Stimulated activated CD8-positive, alpha-beta memory T cell treated with anti-CD3 and anti-CD28 coated beads, Interleukin-4, amount 100 ng/mL, for 4 hours (primary cell): ENCODE measurements around the gene SLC41A1.
"Not testable (repeated sequence)": the region's sequence is repeated elsewhere in the genome, so short reads cannot be mapped to it uniquely, and the experiment has no call there.

Source experiments
- DNase-seq, 2 donors: peaks; one replicate each; pipeline ENCODE4 v3.0.0-alpha.2; 2020; ENCODE audit warnings: low read depth in 2 of 2, low spot score in 1 of 2

Gene SLC41A1

GRCh38 chr1:205823260-205823659 lies 10.3 kb upstream of the SLC41A1 start:
- not testable (repeated sequence) for DNase-seq

- no peak for DNase-seq
Measured at GRCh38 chr1:205822397-205822796, 9.4 kb upstream of the SLC41A1 start.

DNA sequence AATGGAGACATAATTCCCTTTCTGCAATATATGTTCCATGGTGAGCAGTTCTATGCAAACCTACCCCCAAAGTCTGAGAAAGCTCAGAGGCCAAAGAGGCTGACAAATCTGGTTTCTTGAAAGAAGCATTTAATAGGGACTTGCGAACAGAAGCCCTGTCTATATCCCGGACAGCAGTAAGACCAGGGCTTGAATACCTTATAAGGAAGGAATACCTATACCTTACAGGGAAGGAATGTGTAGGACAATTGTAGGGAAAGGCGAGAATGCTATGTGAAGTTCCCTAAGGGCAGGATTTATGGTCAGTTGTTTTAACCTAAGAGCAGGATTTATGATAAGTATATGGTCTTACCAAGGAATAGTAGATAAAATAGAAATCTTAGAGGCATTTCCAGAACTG lies 5.0 kb upstream of the SLC41A1 start:
- no peak for DNase-seq

- DNase-seq: no peak
Measured at GRCh38 chr1:205817364-205817763, 4.4 kb upstream of the SLC41A1 start.

DNA sequence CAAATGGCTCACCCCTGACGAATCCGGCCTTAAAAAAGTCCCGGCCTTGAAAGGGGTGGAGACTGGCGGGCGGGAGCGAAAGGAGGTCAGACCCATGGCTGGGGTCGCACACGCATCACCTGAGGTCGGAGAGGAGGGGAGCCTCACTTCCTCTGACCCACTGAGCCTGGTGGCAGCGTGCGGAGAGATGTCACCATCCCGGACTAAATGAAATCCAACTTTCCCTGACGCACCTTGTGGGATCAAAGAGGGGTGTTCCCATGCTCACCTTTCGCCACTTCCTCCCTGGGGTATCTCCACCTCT lies 709 bp upstream of the SLC41A1 start:
- DNase-seq: no peak

DNA sequence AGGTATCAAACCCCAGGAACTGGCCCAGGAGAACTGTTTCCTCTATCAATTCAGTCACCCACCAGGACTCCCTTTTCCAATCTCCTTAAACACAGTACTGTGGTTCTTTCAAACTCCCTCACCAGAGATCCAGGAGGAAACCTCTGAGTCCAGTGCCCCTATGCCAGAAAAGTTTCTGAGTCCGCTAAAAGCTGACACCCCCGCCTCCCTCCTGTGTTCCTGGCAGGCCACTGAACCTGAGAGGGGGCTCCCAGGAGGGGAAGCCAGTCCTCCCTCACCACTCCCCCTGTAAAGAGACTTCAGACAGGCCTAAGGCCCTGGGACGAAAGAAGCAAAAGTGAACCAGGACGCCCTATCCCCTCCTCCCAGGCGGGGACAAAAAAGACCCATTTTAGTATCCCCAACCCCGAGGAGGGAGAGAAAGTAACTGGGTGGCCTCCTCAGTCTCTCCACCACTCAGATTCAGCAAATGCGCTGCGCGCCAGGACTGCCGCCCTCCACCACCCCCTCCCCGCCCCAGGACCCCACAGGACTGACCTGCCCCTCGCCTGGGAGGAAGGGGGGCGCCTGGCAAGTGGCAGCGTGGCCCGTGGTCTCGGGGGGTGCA lies 624 bp downstream of the SLC41A1 start:
- DNase-seq: no peak

GRCh38 chr1:205811660-205812059 lies 1.3 kb downstream of the SLC41A1 start:
- no peak for DNase-seq

DNA sequence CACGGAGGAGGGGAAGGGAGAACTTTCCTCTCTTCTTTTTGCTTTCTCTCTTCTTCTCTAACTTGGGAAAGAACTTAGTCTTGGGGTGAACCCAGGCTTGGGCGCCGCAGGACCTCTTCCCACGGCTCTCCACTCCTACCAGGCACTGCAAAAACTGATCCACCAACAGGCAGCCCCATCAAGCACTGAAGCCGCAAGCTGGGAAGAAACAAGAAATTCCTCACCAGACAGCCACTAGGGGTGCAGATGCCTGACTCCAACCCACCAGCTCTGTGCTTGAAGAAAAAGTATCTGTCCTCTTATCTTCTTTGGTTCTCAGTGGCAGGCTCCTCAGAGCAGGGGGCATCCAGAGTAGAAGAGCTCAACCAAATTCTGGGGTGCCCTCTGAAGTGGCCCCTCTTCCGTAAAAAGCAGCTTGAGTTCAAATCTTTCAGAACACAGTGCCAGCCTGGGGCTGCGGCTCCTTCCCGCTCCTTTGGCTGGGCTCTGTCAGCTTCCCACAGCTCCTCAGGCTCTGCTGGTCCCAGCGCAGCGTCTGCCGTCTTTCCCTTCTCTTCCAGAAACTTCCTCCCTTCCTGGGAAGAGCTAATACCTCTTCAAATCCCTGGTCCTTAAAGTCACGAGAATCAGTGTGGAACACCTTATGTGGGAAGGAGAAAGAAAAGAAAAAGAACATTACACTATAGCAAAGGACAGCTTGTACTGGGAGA lies 2.4 kb downstream of the SLC41A1 start:
- no peak for DNase-seq

DNA sequence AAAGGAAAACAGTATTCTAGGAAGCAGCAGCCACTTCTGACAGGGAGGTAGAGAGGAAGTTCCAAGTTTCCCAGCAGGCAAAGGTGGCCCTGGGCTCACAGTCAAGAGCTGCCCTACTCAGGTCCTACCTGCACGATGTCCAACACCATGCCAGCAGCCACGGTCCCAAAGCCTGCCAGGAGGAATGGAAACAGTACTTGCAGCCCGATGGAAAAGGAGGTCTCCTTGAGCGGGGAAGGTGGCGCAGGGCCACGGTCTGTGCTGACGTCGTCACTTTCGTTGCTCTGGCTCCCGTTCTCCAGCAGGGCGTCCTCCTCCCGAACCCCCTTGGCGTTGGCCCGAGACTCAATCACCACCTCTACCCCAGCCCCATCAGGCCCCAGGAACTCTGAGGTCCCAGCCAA lies 3.1 kb downstream of the SLC41A1 start:
- no peak for DNase-seq

GRCh38 chr1:205809469-205809868 lies 3.5 kb downstream of the SLC41A1 start:
- no peak for DNase-seq

- DNase-seq: no peak
Measured at GRCh38 chr1:205805082-205805711, 7.8 kb downstream of the SLC41A1 start.

- no peak for DNase-seq
Measured at GRCh38 chr1:205804605-205805004, 8.4 kb downstream of the SLC41A1 start.

DNA sequence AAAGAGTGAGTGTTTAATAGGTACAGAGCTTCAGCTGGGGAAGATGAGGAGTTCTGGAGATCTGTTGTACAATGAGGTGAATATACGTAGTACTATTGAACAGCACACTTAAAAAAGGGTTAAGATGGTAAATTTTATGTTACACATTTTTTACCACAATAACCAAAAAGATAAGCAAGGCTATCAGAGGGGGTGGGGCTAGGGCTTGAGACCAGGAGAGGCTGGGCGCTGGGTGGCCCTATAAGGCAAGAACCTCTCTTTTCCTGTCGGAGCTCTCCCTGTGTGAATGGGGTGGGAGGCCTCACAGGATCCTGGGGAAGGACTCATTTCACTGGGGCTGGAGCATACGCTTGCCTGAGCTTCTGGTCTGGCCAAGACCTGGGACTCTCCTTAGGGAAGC lies 9.0 kb downstream of the SLC41A1 start:
- DNase-seq: no peak

- DNase-seq: no peak
Measured at GRCh38 chr1:205802060-205802459, 10.9 kb downstream of the SLC41A1 start.

DNA sequence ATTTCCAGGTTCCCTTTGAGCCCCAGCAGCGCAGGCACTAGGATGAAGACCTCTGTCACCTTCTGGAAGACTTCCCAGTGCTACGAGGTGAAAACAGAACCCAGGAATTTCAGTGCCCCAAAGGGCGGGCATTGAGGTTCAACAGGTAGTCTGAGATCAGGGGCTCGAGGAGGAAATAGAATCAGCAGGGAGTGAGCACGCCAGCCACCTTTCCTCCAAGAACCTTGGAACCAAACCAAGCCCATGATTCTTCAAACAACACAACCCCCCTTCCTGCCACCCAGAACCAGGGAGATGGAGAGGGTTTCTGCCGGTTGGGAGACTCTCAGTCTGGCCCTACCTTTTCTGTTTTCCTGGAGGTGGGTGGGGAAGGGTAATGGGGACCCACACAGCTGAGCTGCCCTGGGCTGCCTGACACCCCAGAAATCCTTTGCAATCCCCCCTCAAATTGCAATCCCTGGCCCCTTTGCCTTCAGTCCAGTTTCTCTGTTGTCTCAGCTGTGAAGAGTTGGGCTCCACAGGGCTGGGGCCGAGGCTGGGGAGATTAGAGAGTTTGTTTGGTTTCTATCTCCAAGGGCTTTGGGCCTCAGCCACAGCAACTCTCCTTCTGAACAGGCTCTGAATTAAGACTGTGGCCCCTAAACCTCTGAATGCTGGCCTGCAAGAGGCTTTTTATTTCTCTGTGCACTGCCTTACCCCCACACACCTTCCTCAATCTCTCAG lies 11.9 kb downstream of the SLC41A1 start:
- no peak for DNase-seq

DNA sequence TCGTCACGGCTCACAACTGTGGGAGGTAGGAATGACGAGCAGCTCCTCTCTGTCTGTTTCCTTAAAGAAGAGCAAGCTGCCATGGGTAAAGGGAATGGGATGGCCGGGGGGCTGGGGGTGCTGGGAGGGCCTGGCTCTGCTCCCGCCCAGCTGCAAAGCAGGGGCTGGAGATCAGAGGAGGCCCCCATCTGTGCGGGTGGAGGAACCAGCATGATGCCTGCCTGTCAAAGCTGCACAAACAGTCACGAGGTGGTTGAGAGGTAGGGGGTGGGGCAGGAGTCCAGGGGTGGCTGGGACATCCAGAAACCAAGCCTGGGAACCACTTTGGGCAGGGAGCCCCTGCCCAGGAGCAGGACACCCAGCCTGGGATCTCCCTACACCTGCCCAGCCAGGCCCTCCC lies 12.6 kb downstream of the SLC41A1 start:
- DNase-seq: no peak

DNA sequence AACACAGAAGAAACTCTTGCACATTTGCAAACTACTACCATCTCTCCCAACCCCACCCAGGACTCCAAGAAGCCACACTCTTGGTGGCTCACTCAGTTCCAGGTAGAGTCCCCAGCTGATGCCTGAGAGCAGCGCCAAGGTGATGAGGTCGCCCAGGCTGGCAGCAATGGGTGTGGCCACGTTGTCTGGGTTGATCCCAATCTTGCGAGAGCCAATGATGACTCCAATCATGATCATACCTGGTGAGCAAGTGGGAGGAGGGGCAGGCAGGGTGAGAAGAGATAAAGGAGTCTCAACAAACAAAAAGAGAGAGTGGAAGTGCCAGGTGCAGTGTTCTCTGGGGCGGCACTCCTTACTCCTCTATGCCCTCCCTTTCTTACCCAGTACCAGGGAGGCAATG lies 14.4 kb downstream of the SLC41A1 start:
- DNase-seq: no peak

GRCh38 chr1:205797168-205797567 lies 15.8 kb downstream of the SLC41A1 start:
- DNase-seq: no peak

DNA sequence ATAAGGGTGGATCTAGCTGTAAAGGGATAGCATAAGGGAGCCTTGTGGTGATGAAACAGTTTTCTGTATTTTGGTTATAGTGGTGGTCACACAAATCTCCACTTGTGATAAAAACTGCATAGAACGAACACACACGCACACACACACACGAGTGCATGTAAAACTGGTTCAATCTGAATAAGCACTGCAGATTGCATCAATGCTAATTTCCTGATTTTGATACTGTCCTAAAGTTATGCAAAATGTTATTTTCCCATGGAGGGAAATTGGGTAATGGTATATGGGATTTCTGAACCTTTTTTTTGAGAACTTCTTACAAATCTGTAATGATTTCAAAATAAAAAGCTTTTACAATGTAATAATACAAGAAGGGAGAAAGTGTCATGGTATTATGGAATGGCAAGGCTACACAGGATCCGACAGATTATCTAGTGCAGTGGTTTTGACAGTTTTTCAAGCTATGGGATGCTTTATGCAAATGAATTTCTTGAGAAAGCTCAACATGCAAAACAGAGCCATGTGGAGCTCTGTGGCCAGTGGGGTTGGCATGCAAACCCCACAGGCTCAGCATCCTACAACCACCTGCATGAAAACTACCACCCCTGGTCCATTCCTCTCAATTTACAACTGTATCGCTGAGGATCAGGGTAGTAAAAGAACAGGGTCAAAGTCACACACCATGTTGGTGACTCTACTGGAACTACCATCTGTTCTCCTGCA lies 18.8 kb downstream of the SLC41A1 start:
- no peak for DNase-seq

GRCh38 chr1:205792961-205793673 lies 19.9 kb downstream of the SLC41A1 start:
- no peak for DNase-seq

GRCh38 chr1:205792481-205792881 lies 20.5 kb downstream of the SLC41A1 start:
- DNase-seq: no peak
